RCC 7860 (cell line): ENCODE data around the gene HENMT1.
A peak's percentile ranks its signal among the peaks of the same experiment; 100 is the strongest.
"Not testable (repeated sequence)": the region's sequence is repeated elsewhere in the genome, so short reads cannot be mapped to it uniquely, and the experiment has no call there.

ENCODE experiments used
- DNase-seq: peaks from one replicate; pipeline ENCODE4 v3.0.0-alpha.2; 2015; ENCODE audit warnings: low spot score
- FAIRE-seq: peaks from 2 replicates; lab custom pipeline; 2012; peaks lifted over from hg19 to GRCh38; lab: Jason Lieb, UNC

The HENMT1 gene

GRCh38 chr1:108671143-108671542, 10.2 kb upstream of the HENMT1 start:
- DNase-seq: no peak
- no peak for FAIRE-seq

- no peak for FAIRE-seq
- no peak for DNase-seq
These were observed 9.4 kb upstream of the HENMT1 start for GRCh38 chr1:108670131-108670773.

- no peak for FAIRE-seq
- no peak for DNase-seq
These were observed 8.8 kb upstream of the HENMT1 start for GRCh38 chr1:108669679-108670078.

- DNase-seq (no peak), FAIRE-seq (no peak)
These were observed 7.9 kb upstream of the HENMT1 start for GRCh38 chr1:108668777-108669176.

GRCh38 chr1:108667422-108667821, 6.5 kb upstream of the HENMT1 start:
- DNase-seq, FAIRE-seq: not testable (repeated sequence)

GRCh38 chr1:108665771-108666170, 4.9 kb upstream of the HENMT1 start:
- DNase-seq (no peak), FAIRE-seq (no peak)

GRCh38 chr1:108665067-108665466, 4.2 kb upstream of the HENMT1 start:
- no peak for FAIRE-seq
- no peak for DNase-seq

GRCh38 chr1:108664481-108664880, 3.6 kb upstream of the HENMT1 start:
- FAIRE-seq (no peak), DNase-seq (no peak)

- FAIRE-seq (no peak), DNase-seq (no peak)
These were observed 2.2 kb upstream of the HENMT1 start for GRCh38 chr1:108663074-108663473.

GRCh38 chr1:108657356-108658080, 3.4 kb downstream of the HENMT1 start:
- FAIRE-seq (no peak), DNase-seq (no peak)

GRCh38 chr1:108653431-108654105, 7.3 kb downstream of the HENMT1 start:
- DNase-seq (no peak), FAIRE-seq (no peak)

GRCh38 chr1:108646648-108647269, 14.1 kb downstream of the HENMT1 start:
- FAIRE-seq (no peak), DNase-seq (no peak)

- FAIRE-seq (no peak), DNase-seq (no peak)
These were observed 14.6 kb downstream of the HENMT1 start for GRCh38 chr1:108646265-108646647.

- FAIRE-seq: no peak
- no peak for DNase-seq
These were observed 15.2 kb downstream of the HENMT1 start for GRCh38 chr1:108645564-108646184.

- FAIRE-seq (no peak), DNase-seq (no peak)
These were observed 15.9 kb downstream of the HENMT1 start for GRCh38 chr1:108644984-108645383.

GRCh38 chr1:108643492-108644335, 17.2 kb downstream of the HENMT1 start:
- FAIRE-seq: peak; percentile 52
- peak; percentile 36 for DNase-seq

GRCh38 chr1:108640863-108641262, 20.0 kb downstream of the HENMT1 start:
- FAIRE-seq, DNase-seq: not testable (repeated sequence)

GRCh38 chr1:108639899-108640560, 20.9 kb downstream of the HENMT1 start:
- no peak for DNase-seq
- FAIRE-seq: no peak

GRCh38 chr1:108636876-108637275, 24.0 kb downstream of the HENMT1 start:
- FAIRE-seq: no peak

GRCh38 chr1:108634521-108634920, 26.4 kb downstream of the HENMT1 start:
- FAIRE-seq (no peak), DNase-seq (no peak)

More at GRCh38 chr1:108636876-108637275, 24.0 kb downstream of the HENMT1 start:
- DNase-seq: no peak
